Astrocyte (in vitro differentiated cells and primary cell): ENCODE data around the gene OR7A5. TPM values are rescaled to one million over a fixed set of nuclear protein-coding genes. Genes with fewer than 3 reads are reported as not detected.

Experiments used
- DNase-seq: peaks from one replicate; pipeline ENCODE4 v3.0.0-alpha.2; 2010; ENCODE audit warnings: low read depth
- FAIRE-seq: peaks from 2 replicates; lab custom pipeline; 2011; peaks lifted over from hg19 to GRCh38; lab: Jason Lieb, UNC
- H2AFZ ChIP-seq: 2 replicates; pipeline ENCODE4 v1.6.0; 2012; ENCODE audit warnings: low read depth, low read length, inconsistent platforms
- H3K27ac ChIP-seq: 2 replicates; pipeline ENCODE4 v1.5.1; 2011; ENCODE audit warnings: low read depth, low read length, inconsistent platforms
- H3K27me3 ChIP-seq: 2 replicates; pipeline ENCODE4 v1.6.0; 2011; ENCODE audit warnings: low read length, inconsistent platforms; ENCODE audit not compliant: insufficient read depth
- H3K36me3 ChIP-seq: 2 replicates; pipeline ENCODE4 v1.5.1; 2011; ENCODE audit warnings: low read length, inconsistent platforms; ENCODE audit not compliant: insufficient read depth
- H3K4me1 ChIP-seq: 2 replicates; pipeline ENCODE4 v1.5.1; 2011; ENCODE audit warnings: low read length, inconsistent platforms; ENCODE audit not compliant: insufficient read depth
- H3K4me2 ChIP-seq: 2 replicates; pipeline ENCODE4 v1.6.0; 2012; ENCODE audit warnings: low read length, inconsistent platforms
- H3K4me3 ChIP-seq: 2 replicates; pipeline ENCODE4 v1.5.1; 2011; ENCODE audit warnings: low read depth, mild to moderate bottlenecking, low read length, inconsistent platforms; ENCODE audit not compliant: insufficient read depth
- H3K79me2 ChIP-seq: 2 replicates; pipeline ENCODE4 v1.6.0; 2012; ENCODE audit warnings: mild to moderate bottlenecking, low read length, inconsistent platforms; ENCODE audit not compliant: insufficient read depth
- H3K9ac ChIP-seq: 2 replicates; pipeline ENCODE4 v1.6.0; 2012; ENCODE audit warnings: mild to moderate bottlenecking, low read length, inconsistent platforms
- H3K9me3 ChIP-seq: 2 replicates; pipeline ENCODE4 v1.5.1; 2012; ENCODE audit warnings: low read depth, mild to moderate bottlenecking, low read length, inconsistent platforms; ENCODE audit not compliant: insufficient read depth
- H4K20me1 ChIP-seq: 2 replicates; pipeline ENCODE4 v1.6.0; 2012; ENCODE audit warnings: low read length, inconsistent platforms; ENCODE audit not compliant: insufficient read depth
- H3K27ac Mint-ChIP-seq: one replicate; pipeline ENCODE4 v1.8.0; 2021; ENCODE audit warnings: mild to moderate bottlenecking, mixed read lengths; ENCODE audit not compliant: unreplicated experiment
- H3K27me3 Mint-ChIP-seq: one replicate; pipeline ENCODE4 v1.8.0; 2021; ENCODE audit warnings: low read depth, mixed read lengths; ENCODE audit not compliant: unreplicated experiment
- H3K36me3 Mint-ChIP-seq: one replicate; pipeline ENCODE4 v1.8.0; 2021; ENCODE audit warnings: low read depth, mixed read lengths; ENCODE audit not compliant: unreplicated experiment
- H3K4me1 Mint-ChIP-seq: one replicate; pipeline ENCODE4 v1.8.0; 2021; ENCODE audit warnings: low read depth, mixed read lengths; ENCODE audit not compliant: unreplicated experiment
- H3K4me3 Mint-ChIP-seq: one replicate; pipeline ENCODE4 v1.8.0; 2021; ENCODE audit warnings: mild to moderate bottlenecking, moderate library complexity, mixed read lengths; ENCODE audit not compliant: unreplicated experiment
- H3K9me3 Mint-ChIP-seq: one replicate; pipeline ENCODE4 v1.8.0; 2021; ENCODE audit warnings: mild to moderate bottlenecking, mixed read lengths; ENCODE audit not compliant: unreplicated experiment
- CTCF ChIP-seq: IDR thresholded peaks from 2 replicates; pipeline ENCODE4 v1.5.1; 2011; ENCODE audit warnings: low read depth, mild to moderate bottlenecking, inconsistent platforms, low read length, moderate library complexity; ENCODE audit not compliant: insufficient read depth
- EZH2 ChIP-seq: IDR thresholded peaks from 2 replicates; pipeline ENCODE4 v1.6.1; 2012; ENCODE audit warnings: mild to moderate bottlenecking, low read length, inconsistent platforms; ENCODE audit not compliant: insufficient read depth
- total RNA-seq: library from RNA; stranded (reverse); gene quantifications from 2 replicates; pipeline ENCODE4 v1.2.1, GENCODE V29; 2021

OR7A5 gene
- total RNA-seq, 1 donor from 2014 or later: not detected

DNA sequence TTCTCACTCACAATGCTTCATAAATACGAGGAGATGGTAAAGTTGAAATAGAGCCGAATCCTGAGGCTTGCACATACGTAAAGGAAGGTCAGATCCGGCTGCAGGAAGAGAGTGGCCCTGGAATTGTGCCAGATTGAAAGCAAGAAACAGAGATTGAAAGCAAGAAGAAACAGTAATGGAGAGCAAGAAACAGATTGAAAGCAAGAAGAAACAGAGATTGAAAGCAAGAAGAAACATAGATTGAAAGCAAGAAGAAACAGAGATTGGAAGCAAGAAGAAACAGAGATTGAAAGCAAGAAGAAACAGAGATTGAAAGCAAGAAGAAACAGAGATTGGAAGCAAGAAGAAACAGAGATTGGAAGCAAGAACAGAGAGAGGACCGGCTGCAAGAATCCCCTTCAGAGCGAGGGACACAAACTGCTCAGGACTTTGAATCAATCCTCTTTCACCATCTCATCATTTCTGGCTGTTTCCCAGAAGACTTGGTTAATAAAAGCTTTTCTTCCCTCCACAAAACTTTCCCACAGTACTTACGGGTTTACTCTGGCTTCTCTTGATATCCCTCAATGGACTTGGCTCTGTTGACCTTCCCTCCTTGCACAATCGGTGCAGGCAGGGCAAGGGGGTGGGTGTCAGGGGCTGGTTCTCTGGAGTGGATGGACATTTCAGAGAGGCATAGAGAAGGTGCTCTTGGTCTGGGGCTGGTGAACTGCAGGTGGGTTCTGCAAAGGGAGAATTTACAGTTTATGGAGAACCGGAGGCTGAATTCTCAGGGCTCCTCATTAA is 25.5 kb downstream of the OR7A5 start:
- H3K4me3 Mint-ChIP-seq: no peak overlapping the region
- DNase-seq (no peak), FAIRE-seq (no peak)
- H3K9me3 Mint-ChIP-seq: peaks cover 2% of the 10 kb centered on the region
- Histone ChIP-seq H3K9ac (no peak overlapping the region), H2AFZ (no peak overlapping the region), H3K4me3 (no peak overlapping the region), H3K36me3 (no peaks in the 10 kb centered on the region), H3K9me3 (no peaks in the 10 kb centered on the region), H3K4me2 (no peak overlapping the region), H4K20me1 (no peaks in the 10 kb centered on the region), H3K79me2 (no peaks in the 10 kb centered on the region), H3K27me3 (no peaks in the 10 kb centered on the region), H3K4me1 (no peaks in the 10 kb centered on the region), H3K27ac (no peak overlapping the region)
- H3K27ac Mint-ChIP-seq: no peak overlapping the region
- H3K36me3 Mint-ChIP-seq: no peaks in the 10 kb centered on the region
- no peak for TF ChIP-seq EZH2
- TF ChIP-seq CTCF: no peak
- peaks cover 4% of the 10 kb centered on the region for H3K27me3 Mint-ChIP-seq
- H3K4me1 Mint-ChIP-seq: no peaks in the 10 kb centered on the region

DNA sequence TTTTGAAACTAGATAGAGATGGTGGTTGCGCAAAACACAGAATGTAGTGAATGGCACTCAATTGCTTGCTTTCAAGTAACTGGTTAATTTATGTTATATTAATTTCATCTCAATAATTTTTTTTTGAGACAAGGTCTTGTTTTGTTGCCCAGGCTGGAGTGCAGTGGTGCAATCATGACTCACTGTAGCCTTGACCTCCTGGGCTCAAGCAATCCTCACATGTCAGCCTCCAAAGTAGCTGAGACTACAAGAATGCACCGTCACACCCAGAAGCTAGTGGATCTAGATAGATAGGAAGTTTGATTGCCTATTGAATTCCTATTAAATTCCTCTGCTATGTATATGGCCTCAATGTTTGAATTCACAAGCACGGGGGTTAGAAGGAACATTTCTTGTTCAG is 30.2 kb downstream of the OR7A5 start:
- no peak for TF ChIP-seq CTCF
- DNase-seq: no peak
- FAIRE-seq: no peak

GRCh38 chr19:14798760-14799159 is 36.2 kb downstream of the OR7A5 start:
- Histone ChIP-seq H3K79me2 (no peaks in the 10 kb centered on the region), H3K36me3 (no peaks in the 10 kb centered on the region), H3K9me3 (no peaks in the 10 kb centered on the region), H3K27me3 (no peaks in the 10 kb centered on the region), H3K27ac (no peak overlapping the region), H2AFZ (no peak overlapping the region), H4K20me1 (no peaks in the 10 kb centered on the region), H3K4me3 (no peak overlapping the region), H3K4me2 (no peak overlapping the region), H3K9ac (no peak overlapping the region), H3K4me1 (no peaks in the 10 kb centered on the region)
- H3K4me1 Mint-ChIP-seq: peaks cover 1% of the 10 kb centered on the region
- peaks cover 2% of the 10 kb centered on the region for H3K9me3 Mint-ChIP-seq
- DNase-seq (no peak), FAIRE-seq (no peak)
- no peak for TF ChIP-seq CTCF
- no peak for TF ChIP-seq EZH2
- no peaks in the 10 kb centered on the region for H3K36me3 Mint-ChIP-seq
- H3K27me3 Mint-ChIP-seq: no peaks in the 10 kb centered on the region
- H3K4me3 Mint-ChIP-seq: no peak overlapping the region
- no peak overlapping the region for H3K27ac Mint-ChIP-seq

More for the DNA sequence above, 30.2 kb downstream of the OR7A5 start:
- no peaks in the 10 kb centered on the region for H3K36me3 Mint-ChIP-seq
- H3K9me3 ChIP-seq: no peaks in the 10 kb centered on the region
- H3K4me1 ChIP-seq: no peaks in the 10 kb centered on the region
- H3K9ac ChIP-seq: no peak overlapping the region
- no peak overlapping the region for H3K4me3 ChIP-seq
- no peaks in the 10 kb centered on the region for H3K27me3 ChIP-seq
- H2AFZ ChIP-seq: no peak overlapping the region
- no peak overlapping the region for H3K4me3 Mint-ChIP-seq
- peaks cover 2% of the 10 kb centered on the region for H3K9me3 Mint-ChIP-seq
- H3K79me2 ChIP-seq: no peaks in the 10 kb centered on the region
- H3K27ac Mint-ChIP-seq: no peak overlapping the region
- H3K4me1 Mint-ChIP-seq: no peaks in the 10 kb centered on the region
- no peaks in the 10 kb centered on the region for H3K36me3 ChIP-seq
- no peak overlapping the region for H3K4me2 ChIP-seq
- peaks cover 3% of the 10 kb centered on the region for H3K27me3 Mint-ChIP-seq
- H3K27ac ChIP-seq: no peak overlapping the region
- H4K20me1 ChIP-seq: no peaks in the 10 kb centered on the region
